Fibroblast of pulmonary artery (primary cell): Measurements from ENCODE around the gene C19orf53.

Experiments used
- DNase-seq: peaks from one replicate; pipeline ENCODE4 v3.0.0-alpha.2; 2010; ENCODE audit warnings: low read depth
- H3K4me3 ChIP-seq: replicated peaks from 2 replicates; pipeline ENCODE4 v1.5.1; 2011; ENCODE audit warnings: low read depth, mild to moderate bottlenecking, control low read depth, low read length, moderate library complexity
- TF ChIP-seq, protein P1 (sequence below): IDR thresholded peaks from 2 replicates; pipeline ENCODE4 v1.5.1; 2011; ENCODE audit warnings: mild to moderate bottlenecking, control low read depth, low read length, inconsistent platforms; ENCODE audit errors: missing control alignments

C19orf53 gene

DNA sequence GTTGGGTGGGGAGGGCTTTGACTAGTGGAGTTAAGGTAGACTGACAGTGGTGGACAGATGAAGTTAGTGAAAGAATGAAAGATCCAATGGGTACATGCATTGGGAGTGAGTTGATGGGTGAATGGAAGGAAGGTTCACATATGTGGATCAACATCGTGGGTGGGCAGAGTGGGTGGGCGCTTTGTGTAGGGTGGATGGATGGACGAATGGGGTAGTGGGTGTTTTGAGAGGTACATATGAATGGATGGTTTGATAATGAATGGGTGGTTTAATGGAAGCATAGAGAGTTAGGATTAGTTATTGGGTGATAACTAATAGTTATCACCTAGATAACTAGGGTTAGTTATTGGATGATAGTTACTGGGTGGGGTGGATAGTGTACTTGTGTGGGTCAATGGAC, 32.5 kb downstream of the C19orf53 start:
- DNase-seq: no peak
- TF ChIP-seq, protein P1, sequence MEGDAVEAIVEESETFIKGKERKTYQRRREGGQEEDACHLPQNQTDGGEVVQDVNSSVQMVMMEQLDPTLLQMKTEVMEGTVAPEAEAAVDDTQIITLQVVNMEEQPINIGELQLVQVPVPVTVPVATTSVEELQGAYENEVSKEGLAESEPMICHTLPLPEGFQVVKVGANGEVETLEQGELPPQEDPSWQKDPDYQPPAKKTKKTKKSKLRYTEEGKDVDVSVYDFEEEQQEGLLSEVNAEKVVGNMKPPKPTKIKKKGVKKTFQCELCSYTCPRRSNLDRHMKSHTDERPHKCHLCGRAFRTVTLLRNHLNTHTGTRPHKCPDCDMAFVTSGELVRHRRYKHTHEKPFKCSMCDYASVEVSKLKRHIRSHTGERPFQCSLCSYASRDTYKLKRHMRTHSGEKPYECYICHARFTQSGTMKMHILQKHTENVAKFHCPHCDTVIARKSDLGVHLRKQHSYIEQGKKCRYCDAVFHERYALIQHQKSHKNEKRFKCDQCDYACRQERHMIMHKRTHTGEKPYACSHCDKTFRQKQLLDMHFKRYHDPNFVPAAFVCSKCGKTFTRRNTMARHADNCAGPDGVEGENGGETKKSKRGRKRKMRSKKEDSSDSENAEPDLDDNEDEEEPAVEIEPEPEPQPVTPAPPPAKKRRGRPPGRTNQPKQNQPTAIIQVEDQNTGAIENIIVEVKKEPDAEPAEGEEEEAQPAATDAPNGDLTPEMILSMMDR: no peak
- H3K4me3 ChIP-seq: no peak overlapping the region

DNA sequence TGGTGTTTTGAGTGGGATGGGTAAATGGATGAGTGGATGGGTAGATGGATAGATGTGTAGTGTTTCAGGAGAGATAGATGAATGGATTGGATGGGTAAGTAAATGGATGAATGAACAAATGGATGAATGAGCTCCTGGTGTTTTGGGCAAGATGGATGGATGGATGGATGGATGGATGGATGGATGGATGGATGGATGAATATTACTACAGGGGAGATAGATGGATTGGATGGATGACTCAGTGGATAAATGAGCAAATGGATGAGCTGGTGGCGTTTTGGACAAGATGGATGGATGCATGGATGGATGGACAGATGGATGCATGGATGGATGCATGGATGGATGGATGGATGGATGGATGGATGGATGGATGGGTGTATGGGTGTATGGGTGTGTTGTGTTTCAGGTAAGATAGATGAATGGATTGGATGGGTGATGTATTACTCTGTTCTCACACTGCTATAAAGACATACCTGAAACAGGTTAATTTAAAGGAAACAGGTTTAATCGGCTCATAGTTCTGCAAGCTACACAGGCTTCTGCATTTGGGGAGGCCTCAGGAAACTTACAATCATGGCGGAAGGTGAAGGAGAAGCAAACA, 33.3 kb downstream of the C19orf53 start:
- TF ChIP-seq, protein P1: no peak
- H3K4me3 ChIP-seq: no peak overlapping the region
- no peak for DNase-seq

DNA sequence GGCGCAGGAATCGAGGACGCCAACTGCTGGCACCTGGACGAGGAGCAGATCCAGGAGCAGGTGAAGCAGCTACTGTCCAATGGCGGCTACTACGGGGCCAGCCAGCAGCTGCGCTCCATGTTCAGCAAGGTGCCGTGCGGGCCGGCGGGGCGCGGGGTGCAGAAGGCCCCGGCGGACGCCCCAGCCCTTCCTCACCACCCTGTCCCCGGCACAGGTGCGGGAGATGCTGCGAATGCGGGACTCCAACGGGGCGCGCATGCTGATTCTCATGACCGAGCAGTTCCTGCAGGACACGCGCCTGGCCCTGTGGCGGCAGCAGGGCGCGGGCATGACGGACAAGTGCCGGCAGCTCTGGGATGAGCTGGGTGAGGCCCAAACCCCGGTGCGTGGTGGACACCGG, 34.6 kb downstream of the C19orf53 start:
- no peak for DNase-seq
- H3K4me3 ChIP-seq: no peak overlapping the region
- TF ChIP-seq, protein P1: no peak

DNA sequence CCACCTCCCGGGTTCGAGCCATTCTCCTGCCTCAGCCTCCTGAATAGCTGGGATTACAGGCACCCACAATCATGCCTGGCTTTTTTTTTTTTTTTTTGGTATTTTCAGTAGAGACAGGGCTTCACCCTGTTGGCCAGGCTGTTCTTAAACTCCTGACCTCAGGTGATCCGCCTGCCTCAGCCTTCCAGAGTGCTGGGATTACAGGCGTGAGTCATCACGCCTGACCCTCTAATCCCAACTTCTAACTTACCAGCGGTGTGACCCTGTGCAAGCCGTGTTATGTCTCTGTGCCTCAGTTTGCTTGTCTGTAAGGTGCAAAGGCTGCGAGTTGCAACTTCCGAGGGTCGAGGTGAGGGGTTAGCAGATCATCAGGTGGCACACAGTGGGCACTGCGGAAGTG, 38.3 kb downstream of the C19orf53 start:
- TF ChIP-seq, protein P1: no peak
- no peak overlapping the region for H3K4me3 ChIP-seq
- no peak for DNase-seq

GRCh38 chr19:13813147-13813546, 38.9 kb downstream of the C19orf53 start:
- no peak overlapping the region for H3K4me3 ChIP-seq
- TF ChIP-seq, protein P1: no peak
- DNase-seq: no peak

- no peak overlapping the region for H3K4me3 ChIP-seq
- no peak for DNase-seq
- TF ChIP-seq, protein P1: no peak
Measured at GRCh38 chr19:13814550-13814949, 40.3 kb downstream of the C19orf53 start.

GRCh38 chr19:13817018-13817614, 42.9 kb downstream of the C19orf53 start:
- TF ChIP-seq, protein P1: no peak
- DNase-seq: no peak
- H3K4me3 ChIP-seq: no peak overlapping the region
